IPS-15b (cell line): Measurements from ENCODE around the gene TRIM49C.
A peak's percentile ranks its signal among the peaks of the same experiment; 100 is the strongest.
"Not testable (repeated sequence)": the region's sequence is repeated elsewhere in the genome, so short reads cannot be mapped to it uniquely, and the experiment has no call there.

ENCODE experiments used
- H3K27me3 ChIP-seq: one replicate; pipeline ENCODE4 v1.6.1; 2013; ENCODE audit warnings: low read length; ENCODE audit not compliant: control insufficient read depth, insufficient read depth
- H3K36me3 ChIP-seq: one replicate; pipeline ENCODE4 v1.6.1; 2013; ENCODE audit warnings: low read length; ENCODE audit not compliant: control insufficient read depth, insufficient read depth
- H3K4me1 ChIP-seq: one replicate; pipeline ENCODE4 v1.6.1; 2013; ENCODE audit warnings: mild to moderate bottlenecking, low read length; ENCODE audit not compliant: control insufficient read depth, insufficient read depth
- H3K4me3 ChIP-seq: one replicate; pipeline ENCODE4 v1.5.1; 2013; ENCODE audit warnings: low read depth, low read length
- H3K9ac ChIP-seq: one replicate; pipeline ENCODE4 v1.6.1; 2013; ENCODE audit warnings: low read depth, mild to moderate bottlenecking, low read length
- H3K9me3 ChIP-seq: one replicate; pipeline ENCODE4 v1.6.1; 2013; ENCODE audit warnings: mild to moderate bottlenecking, low read length; ENCODE audit not compliant: control insufficient read depth, insufficient read depth

TRIM49C gene

GRCh38 chr11:90030806-90031205, at the start of gene TRIM49C:
Gene TRIM49C (plus strand): TSS chr11:90031106. CDS start chr11:90035212, 4,106 bp downstream.
- H3K4me1 ChIP-seq, H3K9ac ChIP-seq, H3K9me3 ChIP-seq, H3K27me3 ChIP-seq, H3K36me3 ChIP-seq, H3K4me3 ChIP-seq: not testable (repeated sequence)

DNA sequence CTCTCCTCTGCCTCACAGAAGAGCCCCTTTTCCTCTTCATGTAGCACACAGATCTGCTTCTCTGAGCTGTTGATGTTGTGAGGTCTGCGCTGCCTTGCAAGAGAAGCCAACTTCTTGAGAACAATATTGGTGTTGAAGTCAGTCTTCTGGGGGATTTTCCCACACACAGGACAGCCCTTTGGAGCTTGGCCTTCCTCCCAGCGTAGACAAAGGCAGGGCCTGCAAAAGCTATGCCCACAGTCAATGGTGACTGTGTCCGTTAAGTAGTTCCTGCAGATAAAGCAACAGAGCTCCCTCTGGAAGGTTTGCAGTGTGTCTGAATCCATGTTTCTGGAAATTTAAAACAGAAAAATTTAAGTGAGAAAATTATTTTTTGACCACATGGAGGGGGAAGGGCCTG, 6.7 kb upstream of the TRIM49C start:
- not testable (repeated sequence) for H3K36me3 ChIP-seq, H3K9me3 ChIP-seq, H3K27me3 ChIP-seq, H3K4me3 ChIP-seq, H3K9ac ChIP-seq, H3K4me1 ChIP-seq

DNA sequence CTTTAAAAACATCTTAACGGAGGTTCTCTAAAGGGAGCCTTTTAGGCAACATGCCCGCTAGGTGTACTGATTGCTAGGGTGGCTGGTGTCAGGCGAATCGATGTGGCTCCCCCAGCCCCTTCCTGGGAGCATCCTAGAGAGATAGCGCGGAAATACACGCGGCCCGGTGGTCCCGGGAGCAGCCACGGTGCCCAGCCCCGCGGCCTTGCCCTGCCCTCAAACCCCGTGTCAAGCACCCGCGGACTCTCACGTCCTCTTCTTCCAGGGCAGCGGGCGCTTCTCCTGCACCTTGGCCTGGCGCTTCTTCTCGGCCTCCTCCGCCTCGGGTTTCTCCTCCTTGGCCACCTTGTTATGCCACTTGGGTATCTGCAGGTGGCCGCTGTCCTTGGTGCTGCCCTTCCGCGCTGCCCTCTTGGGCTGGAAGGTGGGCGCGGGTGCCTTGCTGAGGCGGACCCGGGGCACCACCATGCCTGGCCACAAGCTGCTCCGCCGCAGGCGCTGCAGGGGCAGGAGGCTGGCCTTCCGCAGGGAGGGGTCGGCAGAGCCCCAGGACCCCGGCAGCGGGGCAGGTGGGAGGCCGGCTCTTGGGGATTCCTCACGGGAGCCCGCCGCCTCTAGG, 20.8 kb downstream of the TRIM49C start:
- H3K36me3 ChIP-seq, H3K9me3 ChIP-seq, H3K4me1 ChIP-seq, H3K27me3 ChIP-seq, H3K4me3 ChIP-seq, H3K9ac ChIP-seq: not testable (repeated sequence)

DNA sequence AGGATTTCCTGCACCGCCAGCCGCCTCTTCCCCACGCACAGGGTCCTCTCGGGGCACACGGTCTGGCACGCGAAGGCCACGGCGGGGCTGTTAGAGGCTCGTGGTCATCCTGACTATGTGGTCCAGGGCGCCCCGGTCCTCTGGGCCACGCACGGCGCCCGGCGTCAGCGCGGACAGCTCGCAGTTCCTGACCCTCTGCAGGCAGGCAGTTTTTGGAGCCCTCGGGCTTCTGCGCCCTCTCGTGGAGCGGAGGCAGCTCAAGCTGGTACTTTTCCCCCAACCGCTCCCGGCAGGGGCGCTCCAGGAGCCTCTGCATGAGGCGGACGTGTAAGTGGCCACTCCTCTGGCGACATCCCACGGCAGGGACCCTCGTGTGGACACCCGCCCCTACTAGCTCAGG, 21.4 kb downstream of the TRIM49C start:
- H3K36me3 ChIP-seq, H3K27me3 ChIP-seq, H3K9me3 ChIP-seq, H3K4me1 ChIP-seq, H3K9ac ChIP-seq: not testable (repeated sequence)
- peak overlapping the region; percentile 18 for H3K4me3 ChIP-seq

GRCh38 chr11:90053545-90053944, 22.6 kb downstream of the TRIM49C start:
- H3K4me1 ChIP-seq, H3K9me3 ChIP-seq, H3K36me3 ChIP-seq, H3K9ac ChIP-seq, H3K4me3 ChIP-seq, H3K27me3 ChIP-seq: not testable (repeated sequence)

DNA sequence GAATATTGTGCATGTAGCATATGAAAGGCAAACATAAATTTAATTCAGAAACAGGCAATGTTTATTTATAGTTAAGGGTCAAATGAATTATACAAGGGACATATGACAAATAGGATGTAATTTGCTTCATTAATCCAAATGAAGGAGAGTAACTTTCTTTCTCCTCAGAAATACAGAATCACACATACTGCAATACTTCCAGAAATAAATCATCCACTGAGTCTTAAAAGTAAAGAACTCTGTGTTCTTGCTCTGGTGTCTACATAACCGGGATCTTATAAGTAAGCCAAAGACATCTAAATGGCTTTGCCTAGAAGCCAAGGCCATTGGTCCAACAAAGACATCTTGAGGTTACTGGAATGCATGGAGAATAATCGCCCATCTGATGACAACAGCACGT, 54.7 kb downstream of the TRIM49C start, which contains the start of gene UBTFL1:
Gene UBTFL1 (plus strand): TSS at position 301 of the 400 bp plus-strand sequence. CDS start 0 bp downstream, at position 301.
- not testable (repeated sequence) for H3K36me3 ChIP-seq, H3K4me1 ChIP-seq, H3K9me3 ChIP-seq, H3K4me3 ChIP-seq, H3K9ac ChIP-seq, H3K27me3 ChIP-seq

GRCh38 chr11:90088731-90089130, 57.8 kb downstream of the TRIM49C start:
- H3K9me3 ChIP-seq, H3K9ac ChIP-seq, H3K4me1 ChIP-seq: not testable (repeated sequence)

More at GRCh38 chr11:90088731-90089130, 57.8 kb downstream of the TRIM49C start:
- H3K4me3 ChIP-seq, H3K36me3 ChIP-seq, H3K27me3 ChIP-seq: not testable (repeated sequence)
